GM12878 (cell line): Measurements from ENCODE around the gene CEP128. TPM values are rescaled to one million over a fixed set of nuclear protein-coding genes. Genes with fewer than 3 reads are reported as not detected.

Experiments
- ATAC-seq: fragments of 200-7000 bp; cut with Tn5 transposase; 3 replicates; pipeline ENCODE4 v1.9.1; 2020; ENCODE audit warnings: mild to moderate bottlenecking, moderate library complexity
- BruUV-seq: library from RNA; stranded (reverse); fragments of 400-500 nt; replicated peaks from 2 replicates; lab custom pipeline; 2021; lab: Mats Ljungman, UMichigan
- CTCF ChIA-PET: fragments of 300-600 bp; sonication (Branson Sonifier 250); formaldehyde crosslinking; extraction: SDS; loops from one replicate; lab custom pipeline; 2021; ENCODE audit warnings: inconsistent platforms; lab: Yijun Ruan, JAX
- POLR2A ChIA-PET: fragments of 350-600 bp; formaldehyde crosslinking; extraction: SDS; loops from one replicate; lab custom pipeline; 2021; ENCODE audit warnings: inconsistent platforms; lab: Charles Lee
- RAD21 ChIA-PET: fragments of 300-600 bp; sonication (Branson Sonifier 250); formaldehyde crosslinking; loops from one replicate; lab custom pipeline; 2023; ENCODE audit warnings: antibody characterized with exemption; ENCODE audit not compliant: unreplicated experiment; lab: Charles Lee
- SMC1A ChIA-PET: fragments of 300-600 bp; sonication (Branson Sonifier 250); formaldehyde crosslinking; loops from one replicate; lab custom pipeline; 2023; ENCODE audit not compliant: unreplicated experiment, uncharacterized antibody; lab: Charles Lee
- DNase-seq: peaks from one replicate; pipeline ENCODE4 v3.0.0-alpha.2; 2011; ENCODE audit warnings: low read depth, low spot score
- FAIRE-seq: peaks from 3 replicates; lab custom pipeline; 2011; peaks lifted over from hg19 to GRCh38; lab: Jason Lieb, UNC
- H2AFZ ChIP-seq: 2 replicates; pipeline ENCODE4 v1.6.0; 2011; ENCODE audit warnings: low read depth, low read length, control low read depth; ENCODE audit not compliant: control insufficient read depth
- H3K27ac ChIP-seq: 2 replicates; pipeline ENCODE4 v1.5.1; 2011; ENCODE audit warnings: control low read depth; ENCODE audit not compliant: control insufficient read depth, insufficient read depth
- H3K27me3 ChIP-seq, 2 experiments: replicated peaks in 1 of 2; 2 replicates each; pipeline versions ENCODE4 v1.6.0 to v1.6.1; 2011; ENCODE audit warnings: low read length in 1 of 2; ENCODE audit not compliant: control insufficient read depth in 2 of 2, insufficient read depth in 2 of 2
- H3K36me3 ChIP-seq, 2 experiments: 2 replicates each; pipeline ENCODE4 v1.5.1; 2011; ENCODE audit warnings: low read length in 1 of 2; ENCODE audit not compliant: control insufficient read depth in 2 of 2, insufficient read depth in 2 of 2
- H3K4me1 ChIP-seq: 2 replicates; pipeline ENCODE4 v1.6.1; 2011; ENCODE audit warnings: mild to moderate bottlenecking, low read length, moderate library complexity, mixed read lengths; ENCODE audit not compliant: control insufficient read depth, insufficient read depth
- H3K4me2 ChIP-seq: 2 replicates; pipeline ENCODE4 v1.6.0; 2011; ENCODE audit warnings: control low read depth; ENCODE audit not compliant: control insufficient read depth, insufficient read depth
- H3K4me3 ChIP-seq: fragments of 200-600 bp; sonication (generic); 2 replicates; pipeline ENCODE4 v1.5.1; 2016
- H3K79me2 ChIP-seq: 2 replicates; pipeline ENCODE4 v1.6.0; 2011; ENCODE audit warnings: low read length; ENCODE audit not compliant: control insufficient read depth, insufficient read depth
- H3K9ac ChIP-seq: 2 replicates; pipeline ENCODE4 v1.8.0; 2011; ENCODE audit warnings: low read length, control low read depth, mixed read lengths; ENCODE audit not compliant: control insufficient read depth, insufficient read depth
- H3K9me3 ChIP-seq: replicated peaks from 3 replicates; pipeline ENCODE4 v1.5.1; 2011; ENCODE audit warnings: mild to moderate bottlenecking, low read length; ENCODE audit not compliant: control insufficient read depth, insufficient read depth
- H4K20me1 ChIP-seq: 2 replicates; pipeline ENCODE4 v1.6.0; 2011; ENCODE audit not compliant: control insufficient read depth, insufficient read depth
- BRCA1 ChIP-seq: IDR thresholded peaks from 2 replicates; pipeline ENCODE4 v1.6.1; 2011; ENCODE audit warnings: low read depth, low read length, improper control_type of control experiment
- CEBPB ChIP-seq, 2 experiments: fragments of 150-350 bp in 1 of 2; IDR thresholded peaks; 2 replicates each; pipeline ENCODE4 v1.6.1; 2012 to 2014; ENCODE audit warnings: low read depth in 2 of 2, low read length in 2 of 2, borderline replicate concordance in 1 of 2, inconsistent platforms in 1 of 2
- CREM ChIP-seq: IDR thresholded peaks from 2 replicates; pipeline ENCODE4 v1.6.1; 2014; ENCODE audit warnings: antibody characterized with exemption, low read depth
- CTCF ChIP-seq, 3 experiments: IDR thresholded peaks in 2 of 3; conservative IDR thresholded peaks in 1 of 3; 2 replicates each; pipeline ENCODE4 v1.5.1; 2011; ENCODE audit warnings: low read depth in 3 of 3, low read length in 3 of 3, mild to moderate bottlenecking in 3 of 3, control low read depth in 2 of 3, moderate library complexity in 2 of 3, inconsistent platforms in 1 of 3, mixed read lengths in 1 of 3; ENCODE audit not compliant: control insufficient read depth in 2 of 3, insufficient read depth in 1 of 3; ENCODE audit errors: extremely low read depth in 1 of 3
- GABPA ChIP-seq: IDR thresholded peaks from 2 replicates; pipeline ENCODE4 v1.6.1; 2014; ENCODE audit warnings: antibody characterized with exemption, low read depth, mild to moderate bottlenecking, inconsistent platforms
- GATAD2B ChIP-seq: fragments of 450-650 bp; conservative IDR thresholded peaks from 2 replicates; pipeline ENCODE4 v1.6.1; 2017; ENCODE audit warnings: low read depth, mild to moderate bottlenecking, moderate library complexity
- HSF1 ChIP-seq: fragments of 150-350 bp; IDR thresholded peaks from 2 replicates; pipeline ENCODE4 v1.6.1; 2014; ENCODE audit warnings: mild to moderate bottlenecking, low read depth, low read length
- LARP7 ChIP-seq: fragments of 450-650 bp; IDR thresholded peaks from 2 replicates; pipeline ENCODE4 v1.6.1; 2017; ENCODE audit warnings: mild to moderate bottlenecking
- NFYB ChIP-seq: IDR thresholded peaks from 2 replicates; pipeline ENCODE4 v1.6.1; 2011; ENCODE audit warnings: low read depth, mild to moderate bottlenecking, low read length, improper control_type of control experiment, moderate library complexity; ENCODE audit not compliant: insufficient read depth
- SP1 ChIP-seq: IDR thresholded peaks from one replicate; pipeline ENCODE4 v1.6.1; 2011; ENCODE audit warnings: low read depth, low read length
- SRF ChIP-seq, 2 experiments: IDR thresholded peaks; 2 replicates each; pipeline ENCODE4 v1.6.1; 2011; ENCODE audit warnings: low read depth in 2 of 2, low read length in 2 of 2, mild to moderate bottlenecking in 1 of 2, moderate library complexity in 1 of 2
- ZNF384 ChIP-seq: IDR thresholded peaks from 2 replicates; pipeline ENCODE4 v1.6.1; 2012; ENCODE audit warnings: low read depth, mild to moderate bottlenecking, low read length, improper control_type of control experiment, borderline replicate concordance
- WGBS: methylation state at CpG from one replicate; pipeline ENCODE4 v1.1.6; 2016; ENCODE audit warnings: low lambda C conversion rate; ENCODE audit not compliant: insufficient replicate concordance, insufficient coverage; ENCODE audit errors: missing lambda C conversion rate; 5-methylcytosine and 5-hydroxymethylcytosine counted together
- in situ Hi-C: fragments of 300-500 bp; cut with MboI; formaldehyde crosslinking; loops from 9 replicates; pipeline ENCODE4 v1.14.3; 2018; ENCODE audit warnings: mixed read lengths
- intact Hi-C: fragments of 100-400 bp; cut with micrococcal nuclease; formaldehyde crosslinking; loops from one replicate; pipeline ENCODE4 v1.14.2; 2022; ENCODE audit not compliant: unreplicated experiment
- polyA plus RNA-seq, 11 experiments: library from polyadenylated mRNA; depleted of rRNA in 4 of 11; unstranded in 6 of 11; stranded (reverse) in 5 of 11; fragments of >200 nt; fragmentation: Nextera tagmentation in 4 of 11; fragmentation: Illumina TruSeq in 1 of 11; extraction: Ambion mirVana in 4 of 11; extraction: Trizol in 1 of 11; gene quantifications; 1 replicate in 1 of 11; 2 replicates in 10 of 11; pipeline versions ENCODE4 v1.2.1 to v1.2.3, GENCODE V29; 2011 to 2016; ENCODE audit warnings: inconsistent platforms in 2 of 11, missing spikeins in 2 of 11, low read depth in 1 of 11
- total RNA-seq, 4 experiments: library from RNA; depleted of rRNA in 3 of 4; stranded (reverse); fragments of >200 nt in 3 of 4; fragmentation: Illumina TruSeq in 1 of 4; extraction: Trizol in 1 of 4; gene quantifications; 2 replicates each; pipeline versions ENCODE4 v1.2.1 to v1.2.3, GENCODE V29; 2013 to 2021
- TF ChIP-seq, protein P1 (sequence below): fragments of 150-350 bp; IDR thresholded peaks from 2 replicates; pipeline ENCODE4 v1.6.1; 2016; ENCODE audit warnings: low read depth, low read length
- TF ChIP-seq, protein P2 (sequence below): fragments of 450-650 bp; IDR thresholded peaks from 2 replicates; pipeline ENCODE4 v1.6.1; 2018; ENCODE audit warnings: mild to moderate bottlenecking, low read depth, moderate library complexity; ENCODE audit not compliant: partially characterized antibody

CEP128 gene
- total and polyA plus RNA-seq, 10 of the 15 experiments (the other 5 are each of a cell fraction or from before 2014, with no cell fraction given), result 1.1 to 6.7 (median 3.4) TPM

GRCh38 chr14:80979951-80980350 lies 38.4 kb upstream of the CEP128 start:
- no TSS peak for BruUV-seq
- no peak overlapping the region for H3K9ac ChIP-seq
- POLR2A ChIA-PET, result no interaction called here
- H3K27me3 ChIP-seq, result peaks cover 3 to 8% of the 10 kb centered on the region in 2 experiments; a peak in 3 of 4 replicates
- in situ Hi-C loops, result no loop called here
- no peak for FAIRE-seq
- intact Hi-C loops, result loop anchor here (10.0 kb wide), 1 partner anchor 775 kb away; no protein-coding TSS in a partner anchor
- SMC1A ChIA-PET, result no interaction called here
- WGBS, result 0% methylated on average over 2 of the region's 2 CpGs
- DNase-seq, result no peak
- CTCF ChIA-PET, result no interaction called here
- no peaks in the 10 kb centered on the region for H3K79me2 ChIP-seq
- H2AFZ ChIP-seq, result no peak overlapping the region
- no peaks in the 10 kb centered on the region for H3K9me3 ChIP-seq
- ATAC-seq, result no peak
- no peaks in the 10 kb centered on the region; the same call in 1 of the 2 replicates for H4K20me1 ChIP-seq
- H3K4me3 ChIP-seq, result no peak overlapping the region
- RAD21 ChIA-PET, result no interaction called here
- H3K4me2 ChIP-seq, result no peak overlapping the region
- H3K4me1 ChIP-seq, result no peaks in the 10 kb centered on the region
- H3K27ac ChIP-seq, result no peak overlapping the region
- no peaks in the 10 kb centered on the region for H3K36me3 ChIP-seq
- TF ChIP-seq CREM (no peak), ZNF384 (no peak), SRF (IDR thresholded peaks at IDR 0.05; ENCODE audit: low read depth in 2 of 2, low read length in 2 of 2) (no peak), CEBPB (IDR thresholded peaks at IDR 0.05; ENCODE audit: borderline replicate concordance in 1 of 2, low read depth in 2 of 2, low read length in 2 of 2) (no peak), GATAD2B (no peak), CTCF (IDR thresholded peaks at IDR 0.05 in 2 of 3, conservative IDR thresholded peaks at IDR 0.05 in 1 of 3; ENCODE audit: control insufficient read depth in 2 of 3, extremely low read depth in 1 of 3, insufficient read depth in 1 of 3, low read depth in 3 of 3, low read length in 3 of 3) (no peak), SP1 (no peak), NFYB (no peak), LARP7 (no peak), GABPA (no peak), BRCA1 (no peak), HSF1 (no peak)
- TF ChIP-seq, protein P1, sequence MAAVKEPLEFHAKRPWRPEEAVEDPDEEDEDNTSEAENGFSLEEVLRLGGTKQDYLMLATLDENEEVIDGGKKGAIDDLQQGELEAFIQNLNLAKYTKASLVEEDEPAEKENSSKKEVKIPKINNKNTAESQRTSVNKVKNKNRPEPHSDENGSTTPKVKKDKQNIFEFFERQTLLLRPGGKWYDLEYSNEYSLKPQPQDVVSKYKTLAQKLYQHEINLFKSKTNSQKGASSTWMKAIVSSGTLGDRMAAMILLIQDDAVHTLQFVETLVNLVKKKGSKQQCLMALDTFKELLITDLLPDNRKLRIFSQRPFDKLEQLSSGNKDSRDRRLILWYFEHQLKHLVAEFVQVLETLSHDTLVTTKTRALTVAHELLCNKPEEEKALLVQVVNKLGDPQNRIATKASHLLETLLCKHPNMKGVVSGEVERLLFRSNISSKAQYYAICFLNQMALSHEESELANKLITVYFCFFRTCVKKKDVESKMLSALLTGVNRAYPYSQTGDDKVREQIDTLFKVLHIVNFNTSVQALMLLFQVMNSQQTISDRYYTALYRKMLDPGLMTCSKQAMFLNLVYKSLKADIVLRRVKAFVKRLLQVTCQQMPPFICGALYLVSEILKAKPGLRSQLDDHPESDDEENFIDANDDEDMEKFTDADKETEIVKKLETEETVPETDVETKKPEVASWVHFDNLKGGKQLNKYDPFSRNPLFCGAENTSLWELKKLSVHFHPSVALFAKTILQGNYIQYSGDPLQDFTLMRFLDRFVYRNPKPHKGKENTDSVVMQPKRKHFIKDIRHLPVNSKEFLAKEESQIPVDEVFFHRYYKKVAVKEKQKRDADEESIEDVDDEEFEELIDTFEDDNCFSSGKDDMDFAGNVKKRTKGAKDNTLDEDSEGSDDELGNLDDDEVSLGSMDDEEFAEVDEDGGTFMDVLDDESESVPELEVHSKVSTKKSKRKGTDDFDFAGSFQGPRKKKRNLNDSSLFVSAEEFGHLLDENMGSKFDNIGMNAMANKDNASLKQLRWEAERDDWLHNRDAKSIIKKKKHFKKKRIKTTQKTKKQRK, result no peak
- TF ChIP-seq, protein P2, sequence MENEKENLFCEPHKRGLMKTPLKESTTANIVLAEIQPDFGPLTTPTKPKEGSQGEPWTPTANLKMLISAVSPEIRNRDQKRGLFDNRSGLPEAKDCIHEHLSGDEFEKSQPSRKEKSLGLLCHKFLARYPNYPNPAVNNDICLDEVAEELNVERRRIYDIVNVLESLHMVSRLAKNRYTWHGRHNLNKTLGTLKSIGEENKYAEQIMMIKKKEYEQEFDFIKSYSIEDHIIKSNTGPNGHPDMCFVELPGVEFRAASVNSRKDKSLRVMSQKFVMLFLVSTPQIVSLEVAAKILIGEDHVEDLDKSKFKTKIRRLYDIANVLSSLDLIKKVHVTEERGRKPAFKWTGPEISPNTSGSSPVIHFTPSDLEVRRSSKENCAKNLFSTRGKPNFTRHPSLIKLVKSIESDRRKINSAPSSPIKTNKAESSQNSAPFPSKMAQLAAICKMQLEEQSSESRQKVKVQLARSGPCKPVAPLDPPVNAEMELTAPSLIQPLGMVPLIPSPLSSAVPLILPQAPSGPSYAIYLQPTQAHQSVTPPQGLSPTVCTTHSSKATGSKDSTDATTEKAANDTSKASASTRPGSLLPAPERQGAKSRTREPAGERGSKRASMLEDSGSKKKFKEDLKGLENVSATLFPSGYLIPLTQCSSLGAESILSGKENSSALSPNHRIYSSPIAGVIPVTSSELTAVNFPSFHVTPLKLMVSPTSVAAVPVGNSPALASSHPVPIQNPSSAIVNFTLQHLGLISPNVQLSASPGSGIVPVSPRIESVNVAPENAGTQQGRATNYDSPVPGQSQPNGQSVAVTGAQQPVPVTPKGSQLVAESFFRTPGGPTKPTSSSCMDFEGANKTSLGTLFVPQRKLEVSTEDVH, result no peak
